HG02981 (cell line): ENCODE results near the gene CHMP6.

ENCODE experiments used
- ATAC-seq: cut with Tn5 transposase; IDR thresholded peaks from one replicate; pipeline ENCODE4 v1.9.1; 2021; ENCODE audit warnings: mild to moderate bottlenecking, moderate library complexity; ENCODE audit not compliant: unreplicated experiment

Gene CHMP6

DNA sequence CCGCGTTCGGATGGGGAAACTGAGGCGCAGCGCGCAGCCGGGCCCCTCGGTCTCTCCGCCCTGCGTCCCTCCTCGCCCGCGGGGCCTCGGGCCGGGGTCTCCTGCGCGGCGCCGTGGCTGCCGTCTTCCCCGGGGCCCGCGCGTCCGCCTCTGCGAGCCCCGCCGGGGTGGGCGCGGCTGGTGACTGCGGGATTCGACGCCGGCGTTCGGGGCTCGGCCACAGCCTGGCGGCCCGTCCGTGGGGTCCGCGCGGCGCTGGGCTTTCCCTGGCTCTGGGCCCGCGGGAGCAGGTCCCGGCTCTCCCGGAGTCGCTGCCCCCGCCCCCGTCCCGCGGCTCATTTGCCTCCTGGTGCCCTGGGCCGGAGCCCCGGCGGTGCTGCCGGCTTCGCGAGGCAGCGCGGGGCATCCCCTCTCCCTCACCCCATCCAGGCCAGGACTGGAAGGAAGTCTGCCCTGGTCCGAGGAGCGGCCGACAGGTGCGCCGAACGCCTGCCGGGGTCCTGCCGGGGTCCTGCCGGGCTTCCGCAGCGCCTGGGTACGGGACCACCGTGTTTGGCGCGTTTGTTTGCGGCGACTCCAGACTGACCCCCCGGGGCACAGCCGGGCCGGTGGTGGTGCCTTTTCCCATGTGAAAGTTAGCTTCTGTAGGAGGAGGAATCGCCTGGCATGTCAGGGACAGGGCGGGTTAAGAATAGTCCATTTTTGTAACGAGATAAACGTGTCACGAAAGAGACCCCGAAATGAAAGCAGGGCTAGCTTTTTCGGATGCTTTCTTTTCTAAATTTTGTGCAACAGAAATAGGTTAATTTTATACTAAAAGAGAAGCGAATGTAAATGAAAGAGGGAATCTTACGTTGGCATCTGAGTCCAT is 671 bp downstream of the CHMP6 start:
- no peak for ATAC-seq

- ATAC-seq = no peak
These were observed 1.4 kb downstream of the CHMP6 start for GRCh38 chr17:80992948-80993624.

- no peak for ATAC-seq
These were observed 3.5 kb downstream of the CHMP6 start for GRCh38 chr17:80995131-80995530.

DNA sequence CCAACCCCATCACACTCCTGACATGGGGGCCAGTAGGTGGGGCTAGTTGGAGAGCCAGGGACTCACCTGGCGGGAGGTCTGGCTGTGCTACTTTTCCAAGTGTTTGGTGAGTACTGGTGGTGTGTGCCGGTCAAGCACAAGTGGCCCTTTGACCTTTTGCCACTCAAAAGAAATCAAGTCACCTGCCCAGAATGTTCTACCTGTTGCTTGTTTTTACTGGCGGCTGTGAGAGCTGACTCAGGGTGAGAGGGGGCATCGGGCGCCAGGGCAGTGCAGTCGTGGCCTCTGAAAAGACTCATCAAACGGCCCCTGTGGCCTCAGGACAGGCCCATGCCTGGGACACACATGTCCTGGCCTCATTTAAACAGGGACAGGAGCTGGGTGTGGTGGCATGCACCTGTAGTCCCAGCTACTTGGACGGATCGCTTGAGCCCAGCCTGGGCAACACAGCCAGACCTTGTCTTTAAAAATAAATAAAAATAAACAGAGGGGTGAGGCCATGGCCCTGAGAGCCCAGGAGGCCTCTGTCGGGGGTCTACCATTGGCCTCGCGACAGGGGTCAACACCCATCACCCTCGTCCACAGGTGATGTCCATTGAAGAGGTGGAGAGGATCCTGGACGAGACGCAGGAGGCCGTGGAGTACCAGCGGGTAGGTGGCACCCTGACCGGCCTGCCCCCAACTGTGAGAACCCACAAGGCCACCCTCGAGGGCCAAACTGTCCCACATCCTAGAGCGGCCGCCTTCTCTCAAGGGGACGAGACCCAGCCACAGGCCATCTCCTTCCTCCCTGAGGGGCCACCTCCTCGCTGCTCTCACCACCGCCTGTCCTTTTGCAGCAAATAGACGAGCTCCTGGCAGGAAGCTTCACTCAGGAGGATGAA is 5.0 kb downstream of the CHMP6 start:
- no peak for ATAC-seq

DNA sequence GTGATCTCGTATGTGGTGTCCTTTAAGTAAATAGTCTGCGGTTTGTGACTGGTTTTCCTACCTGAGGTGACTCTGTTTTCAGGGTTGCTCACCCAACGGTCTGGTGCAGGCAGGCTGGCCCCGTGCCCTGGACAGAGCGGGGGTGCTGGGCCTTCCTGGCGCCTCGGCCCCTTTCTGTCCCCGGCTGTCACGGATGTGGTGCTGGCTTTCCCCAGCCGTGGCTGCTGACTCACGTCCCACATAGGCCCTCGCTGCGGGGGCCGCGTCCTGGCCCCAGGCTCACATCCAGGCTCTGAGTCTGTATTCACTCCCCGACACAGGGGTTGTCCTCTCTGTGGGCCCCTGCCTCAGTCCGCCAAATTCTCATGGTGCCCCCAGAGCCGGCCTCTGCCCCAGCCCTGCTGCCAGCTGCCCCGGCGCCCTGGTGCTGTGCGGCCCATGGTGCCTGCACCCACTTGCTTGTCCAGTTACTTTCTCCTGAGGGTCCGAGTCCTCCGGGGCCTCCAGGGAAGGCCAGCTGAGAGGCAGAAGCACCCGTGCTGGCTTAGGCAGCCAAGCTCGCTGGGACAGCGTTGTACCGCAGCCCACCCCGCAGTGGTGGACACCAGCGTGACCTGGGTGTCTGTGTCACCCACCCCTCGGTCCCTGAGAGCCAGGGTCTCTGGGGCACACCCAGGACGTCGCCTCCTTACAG is 5.9 kb downstream of the CHMP6 start:
- ATAC-seq = no peak

- ATAC-seq = no peak
These were observed 6.6 kb downstream of the CHMP6 start for GRCh38 chr17:80998118-80998747.

- ATAC-seq = no peak
These were observed 7.3 kb downstream of the CHMP6 start for GRCh38 chr17:80998748-80999535.

GRCh38 chr17:80999536-81000333 is 8.1 kb downstream of the CHMP6 start:
- no peak for ATAC-seq

DNA sequence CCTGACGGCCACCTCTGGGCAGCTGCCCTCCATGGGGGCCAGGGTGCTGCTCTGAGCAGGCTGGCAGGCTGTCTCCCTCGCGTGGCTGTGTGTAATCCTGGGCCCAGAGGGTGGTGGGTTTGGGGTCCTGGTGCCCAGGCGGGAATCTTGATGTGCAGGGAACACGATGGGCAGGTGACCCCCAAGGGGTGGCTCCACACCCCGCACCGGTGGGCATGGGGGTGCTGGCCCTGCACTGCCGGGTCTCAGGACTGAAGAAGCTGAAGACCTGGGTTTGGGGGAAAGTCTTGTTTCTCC is 8.6 kb downstream of the CHMP6 start:
- no peak for ATAC-seq

- no peak for ATAC-seq
These were observed 9.2 kb downstream of the CHMP6 start for GRCh38 chr17:81000631-81001357.

DNA sequence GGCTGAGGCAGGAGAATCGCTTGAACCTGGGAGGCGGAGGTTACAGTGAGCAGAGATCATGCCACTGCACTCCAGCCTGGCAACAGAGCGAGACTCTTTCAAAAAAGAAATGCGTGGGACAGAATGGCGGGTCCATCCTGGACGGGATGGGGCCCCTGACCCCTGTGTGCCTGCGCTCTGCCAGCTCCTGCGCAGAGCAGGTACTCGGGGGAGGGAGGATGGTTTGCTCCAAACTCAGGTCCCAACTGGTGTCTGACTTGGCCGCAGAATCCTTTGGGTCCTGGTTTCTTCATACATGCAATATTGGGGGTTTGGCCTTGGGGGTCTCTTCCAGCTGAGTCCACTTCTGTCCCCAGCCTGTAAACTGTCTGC is 10.4 kb downstream of the CHMP6 start:
- no peak for ATAC-seq

DNA sequence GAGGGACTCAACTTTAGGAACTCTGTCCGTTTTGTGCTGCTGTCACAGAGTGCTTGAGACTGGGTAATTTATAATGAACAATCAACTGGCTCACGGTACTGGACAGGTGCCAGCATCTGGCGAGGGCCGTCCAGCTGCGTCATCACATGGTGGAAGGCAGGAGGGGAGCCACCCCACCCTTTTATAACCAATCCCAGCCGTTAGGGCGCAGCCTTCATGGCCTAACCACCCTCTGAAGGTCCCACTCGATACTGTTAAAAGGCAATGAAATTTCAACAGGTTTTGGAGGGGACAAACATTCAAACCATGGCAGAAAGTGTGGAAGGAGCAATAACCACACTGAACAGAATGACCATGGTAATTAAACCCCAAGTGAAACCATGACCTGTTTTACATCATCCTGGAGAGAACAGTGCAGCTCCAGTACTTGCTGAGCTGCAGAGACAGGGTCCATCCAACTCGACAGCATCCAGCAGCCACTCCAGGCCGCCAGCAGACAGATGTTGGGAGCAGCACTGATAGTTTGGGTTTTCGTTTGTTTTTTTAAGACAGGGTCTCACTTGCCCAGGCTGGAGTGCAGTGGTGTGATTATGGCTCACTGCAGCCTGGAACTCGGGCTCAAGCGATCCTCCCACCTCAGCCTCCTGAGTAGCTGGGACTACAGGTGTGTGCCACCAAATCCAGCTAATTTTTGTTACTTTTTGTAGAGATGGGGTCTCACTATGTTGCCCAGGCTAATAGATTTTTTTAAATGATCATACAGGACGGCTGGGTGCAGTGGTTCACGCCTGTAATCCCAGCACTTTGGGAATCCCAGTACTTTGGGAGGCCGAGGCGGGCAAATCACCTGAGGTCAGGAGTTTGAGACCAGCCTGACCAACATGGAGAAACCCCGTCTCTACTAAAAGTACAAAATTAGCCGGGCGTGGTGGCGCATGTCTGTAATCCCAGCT is 11.0 kb downstream of the CHMP6 start:
- no peak for ATAC-seq

DNA sequence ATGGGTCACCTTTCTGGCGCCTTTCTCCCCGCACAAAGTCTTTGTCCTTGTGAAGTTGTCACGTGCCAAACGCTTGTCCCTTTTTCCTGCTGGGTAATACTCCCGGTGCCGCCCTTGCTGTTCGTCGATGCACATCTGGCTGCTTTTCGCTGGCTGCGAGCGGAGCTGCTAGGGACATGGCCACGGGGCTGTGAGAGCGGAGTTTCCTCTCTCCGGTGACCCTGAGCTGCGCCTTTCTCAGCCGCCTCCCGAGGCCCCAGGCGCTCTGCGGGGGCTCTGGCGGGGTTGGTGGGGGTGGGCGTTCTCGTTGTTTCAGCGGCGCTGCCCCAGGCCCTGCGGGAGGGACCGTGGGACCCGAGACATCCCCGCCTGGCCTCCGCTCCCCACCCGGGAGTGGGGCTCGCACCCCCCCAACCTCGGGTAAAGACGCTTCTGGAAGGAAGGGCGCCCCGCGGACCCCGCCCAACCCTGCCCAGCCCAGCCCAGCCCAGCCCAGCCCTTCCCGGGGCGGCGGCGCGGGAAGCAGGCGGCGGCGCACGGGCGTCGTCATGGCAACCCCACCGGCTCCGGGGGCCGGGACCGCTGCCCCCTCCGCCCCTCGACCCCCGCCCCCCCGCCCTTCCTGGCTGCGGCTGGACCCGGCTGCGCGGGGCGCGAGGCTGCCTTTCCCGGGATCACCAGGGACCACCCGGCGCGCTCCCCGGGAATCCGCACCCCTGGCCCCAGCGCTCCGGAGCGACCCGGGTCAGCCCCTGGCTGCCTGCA is 12.3 kb downstream of the CHMP6 start:
- no peak for ATAC-seq

- no peak for ATAC-seq
These were observed 15.2 kb downstream of the CHMP6 start for GRCh38 chr17:81006891-81007290.

DNA sequence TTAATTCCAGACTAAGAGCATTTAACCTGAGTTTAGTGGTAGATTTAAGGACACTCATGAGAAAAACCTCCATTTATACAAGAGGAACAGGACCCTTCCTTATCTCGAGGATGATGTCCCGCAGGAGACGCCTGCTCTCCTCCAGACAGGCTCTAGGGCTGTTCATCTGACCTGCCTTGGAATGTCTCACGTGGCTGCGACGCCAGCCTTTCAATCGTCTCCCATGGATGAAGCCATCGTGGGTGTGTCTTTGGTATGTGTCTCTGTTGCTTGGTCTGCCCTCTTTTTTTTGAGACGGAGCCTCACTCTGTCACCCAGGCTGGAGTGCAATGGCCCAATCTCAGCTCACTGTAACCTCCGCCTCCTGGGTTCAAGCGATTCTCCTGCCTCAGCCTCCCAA is 16.5 kb downstream of the CHMP6 start:
- ATAC-seq = no peak

- ATAC-seq = no peak
These were observed 17.5 kb downstream of the CHMP6 start for GRCh38 chr17:81009136-81009535.
